HG02981 (cell line): ENCODE results near the gene ASB14.

ENCODE experiments used
- ATAC-seq: cut with Tn5 transposase; IDR thresholded peaks from one replicate; pipeline ENCODE4 v1.9.1; 2021; ENCODE audit warnings: mild to moderate bottlenecking, moderate library complexity; ENCODE audit not compliant: unreplicated experiment

The ASB14 gene

GRCh38 chr3:57261929-57262328, 30.6 kb downstream of the ASB14 start:
- ATAC-seq = no peak

- ATAC-seq = no peak
These were observed 31.4 kb downstream of the ASB14 start for GRCh38 chr3:57261119-57261518.

- no peak for ATAC-seq
These were observed 34.8 kb downstream of the ASB14 start for GRCh38 chr3:57257678-57258077.

GRCh38 chr3:57256844-57257243, 35.6 kb downstream of the ASB14 start:
- no peak for ATAC-seq

- ATAC-seq = no peak
These were observed 40.1 kb downstream of the ASB14 start for GRCh38 chr3:57252404-57252803.

GRCh38 chr3:57244946-57245345, 47.5 kb downstream of the ASB14 start:
- ATAC-seq = no peak

- no peak for ATAC-seq
These were observed 57.6 kb downstream of the ASB14 start for GRCh38 chr3:57234613-57235575.

GRCh38 chr3:57233799-57234198, 58.7 kb downstream of the ASB14 start:
- no peak for ATAC-seq

GRCh38 chr3:57230006-57230405, 62.5 kb downstream of the ASB14 start:
- no peak for ATAC-seq

- peak; percentile 27 for ATAC-seq
These were observed 64.3 kb downstream of the ASB14 start for GRCh38 chr3:57227930-57228751.

GRCh38 chr3:57227204-57227929, 65.1 kb downstream of the ASB14 start, which contains the start of gene APPL1:
Gene APPL1 (plus strand): TSS chr3:57227729. CDS start chr3:57227884, 155 bp downstream.
- peak; percentile 93 for ATAC-seq

GRCh38 chr3:57226176-57226575, 66.3 kb downstream of the ASB14 start:
- no peak for ATAC-seq

- ATAC-seq = no peak
These were observed 67.6 kb downstream of the ASB14 start for GRCh38 chr3:57224856-57225255.

GRCh38 chr3:57221883-57222282, 70.6 kb downstream of the ASB14 start:
- no peak for ATAC-seq
